GM18526 (cell line): ENCODE data around the gene UBE2S.

Experiments
- POLR2A ChIP-seq: IDR thresholded peaks from 3 replicates; pipeline ENCODE4 v1.6.1; 2011; ENCODE audit not compliant: insufficient read length; ENCODE audit errors: extremely low read depth

UBE2S gene

DNA sequence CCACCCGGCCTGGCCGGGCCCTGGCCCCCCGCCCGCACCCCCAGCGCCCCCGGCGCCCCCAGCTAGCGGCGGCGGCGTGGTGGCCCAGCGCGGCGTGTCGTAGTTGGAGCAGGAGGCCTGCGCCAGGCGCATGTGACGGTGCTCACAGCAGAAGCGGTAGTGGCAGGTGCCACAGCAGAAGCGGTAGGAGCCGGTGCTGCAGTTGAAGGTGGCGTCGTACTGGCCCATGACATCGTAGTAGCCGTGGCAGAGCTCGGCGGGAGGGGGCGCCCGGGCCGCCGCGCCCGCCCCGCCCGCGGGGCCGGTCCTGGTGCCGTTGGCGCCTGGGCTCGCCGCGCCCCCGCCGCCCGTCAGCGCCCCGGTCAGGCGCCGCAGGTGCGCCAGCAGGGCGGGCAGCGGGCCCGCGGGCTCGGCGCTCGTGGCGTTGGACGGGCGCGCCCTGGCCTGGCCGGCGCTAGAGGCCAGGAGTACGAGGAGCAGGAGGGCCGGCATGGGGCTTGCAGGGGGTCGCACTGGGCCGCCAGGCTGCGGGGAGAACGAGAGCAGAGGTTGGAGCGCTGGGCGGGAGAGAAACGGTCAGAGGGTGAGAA, 34.9 kb upstream of the UBE2S start:
- TF ChIP-seq POLR2A = no peak

DNA sequence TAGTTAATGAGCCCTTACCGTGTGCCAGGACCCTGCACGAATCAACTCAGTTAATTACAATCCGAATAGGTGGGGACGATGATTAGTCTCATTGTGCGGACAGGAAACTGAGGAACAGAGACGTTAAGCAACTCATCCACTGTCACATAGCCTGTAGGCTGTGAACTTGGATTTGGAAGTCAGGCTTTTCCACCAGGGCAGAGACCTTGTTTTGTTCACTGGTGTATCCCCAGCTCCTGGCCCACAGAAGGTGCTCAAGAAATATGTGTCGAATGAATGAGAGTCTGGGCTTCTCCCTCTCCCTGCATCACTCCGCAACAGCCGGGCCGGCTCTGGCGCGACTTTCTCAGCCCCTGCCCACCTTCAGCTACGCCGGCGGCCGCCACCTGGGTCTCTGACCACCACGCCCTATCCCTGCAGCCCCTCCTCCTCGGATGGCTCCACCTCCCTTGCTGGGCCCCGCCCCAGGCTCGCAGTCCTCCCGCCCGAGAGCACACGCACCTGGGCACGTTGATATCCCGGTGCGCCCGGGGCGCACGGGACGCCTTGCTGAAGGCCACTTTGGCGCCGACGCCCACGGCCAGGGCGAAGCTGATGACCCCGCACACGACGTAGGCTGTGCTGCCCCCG, 34.2 kb upstream of the UBE2S start:
- no peak for TF ChIP-seq POLR2A

DNA sequence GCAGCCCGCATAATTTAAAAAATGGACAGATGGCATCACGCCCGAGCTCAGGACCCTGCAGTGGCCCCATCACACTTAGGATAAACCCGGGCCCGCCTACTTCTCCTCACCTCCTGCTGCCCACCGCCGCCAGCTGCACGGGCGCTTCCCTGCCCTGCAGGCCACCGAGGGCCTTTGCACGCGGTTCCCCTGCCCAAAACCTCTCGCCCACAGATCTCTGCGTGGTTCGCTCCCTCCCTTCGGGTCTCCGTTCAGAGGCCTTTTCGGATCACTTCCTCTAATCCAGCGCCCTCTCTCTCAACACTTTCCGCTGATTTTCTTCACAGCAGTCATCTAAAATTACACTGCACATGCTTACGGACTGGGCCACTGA, 33.7 kb upstream of the UBE2S start:
- no peak for TF ChIP-seq POLR2A

DNA sequence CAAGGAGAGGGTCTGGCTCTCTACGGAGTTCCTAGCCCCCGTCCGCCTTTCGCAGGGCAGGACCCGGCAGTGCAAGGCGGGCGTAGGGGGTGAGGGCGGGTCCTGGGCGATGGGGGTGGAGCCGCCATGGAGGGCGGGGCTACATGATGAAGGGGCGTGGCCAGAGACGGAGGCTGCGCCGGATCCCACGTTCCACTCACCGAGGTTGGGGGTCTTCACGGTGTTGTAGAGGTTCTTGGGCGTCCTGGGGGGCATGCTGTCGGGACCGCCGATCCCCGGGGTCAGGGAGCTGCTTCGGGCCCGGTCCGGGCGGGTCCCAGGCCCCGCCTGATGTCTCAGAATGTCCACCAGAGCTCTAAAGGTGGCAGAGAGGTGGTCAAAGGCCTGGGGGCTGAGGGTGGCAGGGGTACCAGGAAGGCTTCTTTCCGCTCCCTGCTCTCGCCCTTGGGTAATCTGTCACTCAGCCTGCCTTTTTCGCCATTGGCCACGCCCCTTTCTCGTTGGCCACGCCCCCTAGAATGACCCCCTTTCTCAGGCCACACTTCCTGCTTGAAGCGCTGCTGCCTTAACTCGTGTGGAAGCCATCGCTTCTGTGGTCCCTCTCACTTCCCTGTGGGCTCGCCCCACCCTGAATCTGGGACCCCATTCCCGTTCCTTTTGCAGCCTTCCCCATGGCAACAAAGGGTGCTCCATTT, 33.0 kb upstream of the UBE2S start:
- no peak for TF ChIP-seq POLR2A

DNA sequence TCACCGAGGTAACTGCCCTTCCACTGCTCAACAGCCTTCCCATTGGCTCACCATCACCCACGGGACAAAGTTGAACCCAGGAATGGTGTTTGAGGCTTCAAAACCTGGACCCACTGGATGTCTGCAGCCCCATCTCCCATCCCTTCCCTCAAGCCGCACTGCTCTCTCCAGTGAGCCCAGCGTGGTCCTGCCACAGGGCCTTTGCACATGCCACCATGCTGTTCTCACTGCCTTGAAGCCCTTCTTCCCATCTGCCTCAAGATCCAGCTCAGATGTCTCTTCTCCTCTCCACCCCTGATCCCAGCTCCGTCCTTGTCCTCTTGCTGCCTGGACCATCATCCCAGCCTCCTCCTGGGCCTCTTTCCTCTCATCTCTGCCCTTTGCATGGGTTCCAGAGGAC, 31.5 kb upstream of the UBE2S start:
- no peak for TF ChIP-seq POLR2A

DNA sequence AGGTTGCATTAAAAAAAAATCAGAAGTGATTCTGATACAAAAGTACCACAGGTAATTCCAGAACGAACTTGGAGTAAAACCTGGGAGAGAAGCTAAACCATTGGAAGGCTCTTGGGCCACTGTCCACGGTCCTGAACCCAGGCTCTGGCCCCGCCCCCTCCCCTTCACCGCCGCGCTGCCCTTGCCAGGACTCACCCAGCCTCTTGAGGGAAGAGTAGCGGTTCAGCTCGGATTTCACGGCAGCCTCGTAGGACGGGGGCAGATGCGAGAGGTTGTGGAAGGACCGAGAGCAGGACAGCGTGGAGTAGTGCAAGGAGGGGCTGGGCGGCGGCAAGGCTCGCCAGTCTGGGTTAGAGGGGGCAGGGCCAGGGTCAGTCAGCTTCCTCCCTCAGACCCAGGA, 29.8 kb upstream of the UBE2S start:
- no peak for TF ChIP-seq POLR2A

DNA sequence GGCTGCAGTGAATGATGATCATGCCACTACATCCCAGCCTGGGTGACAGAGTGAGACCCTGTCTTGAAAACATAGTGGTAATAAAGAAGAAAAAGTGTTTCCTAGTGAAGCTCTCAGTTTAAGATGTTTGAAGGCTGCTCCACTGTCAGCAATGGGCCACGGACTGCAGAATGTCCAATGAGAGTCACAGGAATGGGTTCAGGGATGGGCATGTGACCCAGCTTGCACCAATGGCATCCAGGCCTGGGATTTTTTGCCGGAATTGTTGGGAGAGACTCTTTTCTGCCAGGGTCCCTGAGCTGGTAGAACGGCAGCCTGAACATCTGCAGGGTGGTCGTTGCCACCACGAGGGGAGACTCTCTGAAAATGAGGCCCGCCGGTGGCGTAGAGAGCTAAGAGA, 29.3 kb upstream of the UBE2S start:
- TF ChIP-seq POLR2A = no peak

DNA sequence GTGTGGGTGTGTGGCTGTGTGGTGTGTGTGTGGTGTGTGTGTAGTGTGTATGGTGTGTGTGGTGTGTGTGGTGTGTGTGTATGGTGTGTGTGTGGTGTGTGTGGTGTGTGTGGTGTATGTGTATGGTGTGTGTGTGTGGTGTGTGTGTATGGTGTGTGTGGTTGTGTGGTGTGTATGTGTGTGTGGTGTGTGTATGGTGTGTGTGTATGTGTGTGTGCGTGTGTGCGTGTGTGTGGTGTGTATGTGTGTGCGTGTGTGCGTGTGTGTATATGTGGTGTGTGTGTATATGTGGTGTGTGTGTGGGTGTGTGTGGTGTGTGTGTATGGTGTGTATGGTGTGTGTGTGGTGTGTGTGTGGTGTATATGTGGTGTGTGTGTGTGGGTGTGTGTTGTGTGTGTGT, 27.4 kb upstream of the UBE2S start:
- TF ChIP-seq POLR2A = no peak

DNA sequence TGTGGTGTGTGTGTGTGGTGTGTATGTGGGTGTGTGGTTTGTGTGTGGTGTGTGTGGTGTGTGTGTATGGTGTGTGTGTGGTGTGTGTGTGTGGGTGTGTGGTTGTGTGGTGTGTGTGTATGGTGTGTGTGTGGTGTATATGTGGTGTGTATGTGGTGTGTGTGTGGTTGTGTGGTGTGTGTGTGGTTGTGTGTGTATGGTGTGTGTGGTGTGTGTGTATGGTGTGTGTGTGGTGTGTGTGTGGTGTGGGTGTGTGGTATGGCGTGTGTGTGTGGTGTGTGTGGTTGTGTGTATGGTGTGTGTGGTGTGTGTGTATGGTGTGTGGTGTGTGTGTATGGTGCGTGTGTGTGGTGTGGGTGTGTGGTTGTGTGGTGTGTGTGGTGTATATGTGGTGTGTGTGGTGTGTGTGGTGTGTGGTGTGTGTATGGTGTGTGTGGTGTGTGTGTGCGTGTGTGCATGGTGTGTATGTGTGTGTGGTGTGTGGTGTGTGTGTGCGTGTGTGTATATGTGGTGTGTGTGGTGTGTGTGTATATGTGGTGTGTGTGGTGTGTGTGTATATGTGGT, 26.9 kb upstream of the UBE2S start:
- TF ChIP-seq POLR2A = no peak

DNA sequence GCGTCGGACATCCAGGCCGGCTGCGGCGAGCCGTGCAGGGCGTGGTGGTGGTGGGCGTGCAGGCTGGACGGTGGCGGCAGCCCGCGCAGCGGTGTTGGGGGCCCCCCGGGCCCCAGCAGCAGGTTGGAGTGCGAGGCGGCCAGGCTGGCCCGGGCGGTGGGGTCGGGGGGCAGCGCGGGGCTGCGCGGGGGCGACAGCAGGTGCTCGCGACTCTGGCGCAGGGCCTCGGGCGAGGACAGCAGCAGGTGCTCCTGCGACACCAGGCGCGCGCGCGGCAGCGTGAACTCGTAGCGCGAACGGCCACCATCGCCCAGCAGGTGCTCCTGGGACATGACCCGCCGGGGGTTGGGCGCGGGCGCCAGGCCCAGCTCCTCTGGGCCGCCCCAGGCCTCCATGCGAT, 25.7 kb upstream of the UBE2S start:
- no peak for TF ChIP-seq POLR2A

DNA sequence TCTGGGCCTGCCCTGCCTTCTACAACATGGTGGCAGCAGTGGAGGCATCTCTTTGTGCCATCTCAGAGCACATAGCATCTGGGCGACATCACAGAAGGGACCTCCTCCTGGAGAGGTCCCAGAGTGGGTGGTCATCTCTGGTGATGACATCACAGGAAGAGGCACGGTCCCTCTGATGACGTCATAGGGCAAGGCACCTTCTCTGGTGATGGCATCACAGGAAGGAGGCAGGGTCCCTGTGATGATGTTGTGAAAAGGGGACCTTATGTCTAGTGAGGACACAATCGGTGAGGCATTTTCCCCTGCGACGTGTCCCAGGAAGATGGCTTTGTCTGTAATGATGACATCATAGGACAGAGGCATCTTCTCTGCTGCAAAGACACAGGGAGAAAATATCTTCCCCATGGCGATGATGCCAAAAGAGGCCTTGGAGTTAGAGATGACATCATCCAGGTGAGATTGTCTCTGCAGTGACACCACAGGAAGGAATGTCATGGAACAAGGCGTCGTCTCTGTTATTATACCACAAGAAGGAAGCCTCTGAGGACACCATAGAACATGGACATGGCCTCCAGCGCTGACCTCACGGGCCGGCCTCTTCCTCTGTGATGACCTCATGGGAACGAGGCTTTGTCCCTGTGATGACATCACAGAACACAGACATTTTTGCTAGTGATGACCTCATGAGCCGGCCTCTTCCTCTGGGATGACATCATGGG, 24.8 kb upstream of the UBE2S start:
- TF ChIP-seq POLR2A = no peak

DNA sequence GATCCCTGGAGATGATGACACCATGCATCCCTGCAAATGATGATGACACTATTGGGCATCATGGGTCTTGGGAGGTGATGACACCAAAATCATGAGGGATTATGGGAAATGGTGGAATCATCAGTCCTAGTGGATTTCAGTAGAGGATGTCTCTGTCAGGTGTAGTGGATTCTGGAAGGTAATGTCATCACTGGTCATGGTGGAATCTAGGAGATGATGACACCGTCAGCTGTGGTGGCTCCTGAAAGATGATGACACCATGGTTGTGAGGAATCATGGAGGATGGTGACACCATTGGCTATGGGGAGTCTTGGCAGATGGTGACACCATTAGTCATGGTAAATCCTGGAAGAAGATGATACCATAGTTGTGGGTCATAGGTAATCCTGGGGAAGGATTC, 23.6 kb upstream of the UBE2S start:
- TF ChIP-seq POLR2A = no peak

DNA sequence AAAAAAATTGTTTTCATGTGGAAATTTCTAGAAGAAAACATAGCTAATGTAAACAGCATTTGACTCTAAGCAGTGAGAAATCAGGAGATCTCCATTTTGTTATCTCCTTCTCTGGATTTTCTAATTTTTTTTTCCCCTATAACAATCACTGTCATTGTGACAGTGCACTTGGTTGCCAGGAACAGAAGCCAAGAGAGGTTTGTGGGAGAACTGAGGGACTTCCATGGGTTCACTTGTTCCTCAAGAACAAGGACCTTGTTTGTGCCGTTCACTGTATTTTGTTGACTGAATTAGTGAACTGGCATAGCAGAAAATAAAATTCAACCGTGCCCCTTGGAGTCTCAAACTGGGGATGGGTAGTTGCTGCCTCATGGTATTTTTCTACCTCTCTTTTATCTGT, 18.5 kb upstream of the UBE2S start:
- no peak for TF ChIP-seq POLR2A

DNA sequence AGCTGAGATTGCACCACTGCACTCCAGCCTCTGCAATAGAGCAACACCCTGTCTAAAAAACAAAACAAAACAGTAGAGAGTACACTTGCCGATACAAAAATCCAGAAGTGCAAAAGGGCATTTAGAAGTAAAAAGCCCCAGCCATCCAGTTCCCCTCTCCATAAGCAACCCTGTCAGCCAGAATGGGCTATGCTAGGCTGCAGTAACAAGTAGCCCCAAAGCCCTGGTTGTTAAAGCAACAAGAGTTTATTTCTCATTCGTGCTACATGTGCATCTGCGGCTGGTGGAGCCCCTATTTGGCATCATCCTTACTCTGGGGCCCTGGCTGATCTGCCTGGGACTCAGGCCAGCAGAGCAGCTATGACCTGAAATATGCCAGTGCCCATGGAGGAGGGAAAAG, 16.9 kb upstream of the UBE2S start:
- TF ChIP-seq POLR2A = no peak

DNA sequence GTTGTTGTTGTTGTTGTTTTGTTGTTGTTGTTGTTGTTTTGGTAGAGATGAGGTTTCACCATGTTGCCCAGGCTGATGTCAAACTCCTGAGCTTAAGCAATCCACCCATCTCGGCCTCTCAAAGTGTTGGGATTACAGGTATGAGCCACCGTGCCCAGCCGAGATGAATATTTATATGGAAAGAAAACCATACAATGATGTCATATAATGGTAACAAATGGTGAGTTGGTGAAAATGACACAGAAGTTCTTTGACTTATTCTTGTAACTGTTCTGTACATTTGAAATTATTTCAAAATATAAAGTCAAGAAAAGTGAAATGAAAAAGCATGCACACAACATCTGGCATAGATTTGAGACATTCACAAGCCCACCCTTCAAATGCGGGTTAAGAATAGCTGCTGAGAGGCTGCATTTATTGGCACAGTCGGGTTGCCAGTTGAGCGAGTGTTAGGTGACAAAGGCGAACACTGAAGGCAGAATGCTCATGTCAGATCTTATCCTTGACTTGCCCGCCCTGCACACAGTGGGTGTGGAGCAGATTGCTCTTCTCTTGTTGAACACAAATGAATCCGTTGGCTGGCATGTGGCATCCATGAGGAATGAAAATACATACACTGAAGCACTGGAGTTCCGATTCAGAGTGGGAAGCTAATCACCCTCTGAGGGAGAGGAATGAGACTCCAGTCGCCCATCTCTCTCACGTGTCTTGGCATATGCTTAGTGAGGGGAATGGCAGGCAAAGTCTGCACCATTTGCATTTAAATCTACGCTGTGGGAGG, 15.8 kb upstream of the UBE2S start:
- TF ChIP-seq POLR2A = no peak
